CMK (cell line): Measurements from ENCODE around the gene OR5AN1.
"Not testable (repeated sequence)": the region's sequence is repeated elsewhere in the genome, so short reads cannot be mapped to it uniquely, and the experiment has no call there.

Experiments
- DNase-seq: peaks from one replicate; pipeline ENCODE4 v3.0.0-alpha.2; 2010; ENCODE audit warnings: low read depth

OR5AN1 gene

GRCh38 chr11:59358595-59358994, at the start of gene OR5AN1:
Gene OR5AN1, plus strand, starts transcription at chr11:59358895. Its CDS starts 5,564 bp downstream, at chr11:59364459.
- DNase-seq = no peak

- no peak for DNase-seq
Observed at GRCh38 chr11:59335001-59335400, 23.7 kb upstream of the OR5AN1 start.

GRCh38 chr11:59336176-59336575, 22.5 kb upstream of the OR5AN1 start:
- DNase-seq = no peak

- DNase-seq = no peak
Observed at GRCh38 chr11:59336931-59337330, 21.8 kb upstream of the OR5AN1 start.

- DNase-seq = not testable (repeated sequence)
Observed at GRCh38 chr11:59349657-59350056, 9.0 kb upstream of the OR5AN1 start.

GRCh38 chr11:59355226-59355625, 3.5 kb upstream of the OR5AN1 start:
- DNase-seq = no peak

GRCh38 chr11:59356561-59356960, 2.1 kb upstream of the OR5AN1 start:
- no peak for DNase-seq

- DNase-seq = no peak
Observed at GRCh38 chr11:59358020-59358419, 675 bp upstream of the OR5AN1 start.

GRCh38 chr11:59365232-59366018, 6.7 kb downstream of the OR5AN1 start:
- DNase-seq = no peak

- no peak for DNase-seq
Observed at GRCh38 chr11:59368238-59369022, 9.7 kb downstream of the OR5AN1 start.

- DNase-seq = not testable (repeated sequence)
Observed at GRCh38 chr11:59372324-59372723, 13.6 kb downstream of the OR5AN1 start.

- DNase-seq = no peak
Observed at GRCh38 chr11:59380263-59381059, 21.8 kb downstream of the OR5AN1 start.

- DNase-seq = no peak
Observed at GRCh38 chr11:59394186-59394585, 35.5 kb downstream of the OR5AN1 start.

GRCh38 chr11:59400461-59401261, 42.0 kb downstream of the OR5AN1 start:
- DNase-seq = no peak

- no peak for DNase-seq
Observed at GRCh38 chr11:59401262-59401552, 42.5 kb downstream of the OR5AN1 start.

- no peak for DNase-seq
Observed at GRCh38 chr11:59403546-59403945, 44.9 kb downstream of the OR5AN1 start.

- no peak for DNase-seq
Observed at GRCh38 chr11:59413646-59414045, 55.0 kb downstream of the OR5AN1 start.

- DNase-seq = no peak
Observed at GRCh38 chr11:59415111-59415510, 56.4 kb downstream of the OR5AN1 start.

GRCh38 chr11:59416613-59417012, 57.9 kb downstream of the OR5AN1 start:
- DNase-seq = no peak

- no peak for DNase-seq
Observed at GRCh38 chr11:59417023-59417422, 58.3 kb downstream of the OR5AN1 start.

GRCh38 chr11:59418156-59418555, 59.5 kb downstream of the OR5AN1 start:
- DNase-seq = no peak
